NCI-H226 (cell line): ENCODE data around the gene NPFFR2.
"Not testable (repeated sequence)": the region's sequence is repeated elsewhere in the genome, so short reads cannot be mapped to it uniquely, and the experiment has no call there.

ENCODE experiments used
- DNase-seq: peaks from one replicate; pipeline ENCODE4 v3.0.0-alpha.2; 2015

The NPFFR2 gene

GRCh38 chr4:72112514-72113156, 80.8 kb downstream of the NPFFR2 start:
- peak; percentile 64 for DNase-seq

- DNase-seq, result no peak
These were observed 86.2 kb downstream of the NPFFR2 start for GRCh38 chr4:72118017-72118416.

GRCh38 chr4:72119946-72120345, 88.1 kb downstream of the NPFFR2 start:
- DNase-seq, result no peak

- DNase-seq, result no peak
These were observed 96.9 kb downstream of the NPFFR2 start for GRCh38 chr4:72128741-72129140.

GRCh38 chr4:72136429-72136828, 104.6 kb downstream of the NPFFR2 start:
- no peak for DNase-seq

GRCh38 chr4:72139997-72140396, 108.2 kb downstream of the NPFFR2 start:
- not testable (repeated sequence) for DNase-seq

GRCh38 chr4:72144241-72144640, 112.4 kb downstream of the NPFFR2 start:
- DNase-seq, result no peak

GRCh38 chr4:72152731-72153130, 120.9 kb downstream of the NPFFR2 start:
- no peak for DNase-seq

GRCh38 chr4:72153634-72154033, 121.8 kb downstream of the NPFFR2 start:
- not testable (repeated sequence) for DNase-seq

- DNase-seq, result not testable (repeated sequence)
These were observed 137.5 kb downstream of the NPFFR2 start for GRCh38 chr4:72169285-72169684.

GRCh38 chr4:72169861-72170260, 138.1 kb downstream of the NPFFR2 start:
- no peak for DNase-seq

- DNase-seq, result no peak
These were observed 140.0 kb downstream of the NPFFR2 start for GRCh38 chr4:72171761-72172160.

- DNase-seq, result no peak
These were observed 147.5 kb downstream of the NPFFR2 start for GRCh38 chr4:72179342-72179741.

GRCh38 chr4:72186714-72187113, 154.9 kb downstream of the NPFFR2 start:
- DNase-seq, result no peak

GRCh38 chr4:72194046-72194445, 162.2 kb downstream of the NPFFR2 start:
- DNase-seq, result no peak

- DNase-seq, result no peak
These were observed 162.7 kb downstream of the NPFFR2 start for GRCh38 chr4:72194453-72194852.
